Activated T-helper 9 cell treated with anti-CD3 and anti-CD28 coated beads, Interleukin-2, amount 50 U/mL, for 16 hours (primary cell): Measurements from ENCODE around the gene DDRGK1.
"Not testable (repeated sequence)": the region's sequence is repeated elsewhere in the genome, so short reads cannot be mapped to it uniquely, and the experiment has no call there.

Source experiments
- DNase-seq: peaks from one replicate; pipeline ENCODE4 v3.0.0-alpha.2; 2020; ENCODE audit warnings: low read depth

Gene DDRGK1

GRCh38 chr20:3164763-3165410, 39.6 kb downstream of the DDRGK1 start:
- DNase-seq: no peak

- DNase-seq: no peak
These were observed 40.3 kb downstream of the DDRGK1 start for GRCh38 chr20:3164043-3164762.

DNA sequence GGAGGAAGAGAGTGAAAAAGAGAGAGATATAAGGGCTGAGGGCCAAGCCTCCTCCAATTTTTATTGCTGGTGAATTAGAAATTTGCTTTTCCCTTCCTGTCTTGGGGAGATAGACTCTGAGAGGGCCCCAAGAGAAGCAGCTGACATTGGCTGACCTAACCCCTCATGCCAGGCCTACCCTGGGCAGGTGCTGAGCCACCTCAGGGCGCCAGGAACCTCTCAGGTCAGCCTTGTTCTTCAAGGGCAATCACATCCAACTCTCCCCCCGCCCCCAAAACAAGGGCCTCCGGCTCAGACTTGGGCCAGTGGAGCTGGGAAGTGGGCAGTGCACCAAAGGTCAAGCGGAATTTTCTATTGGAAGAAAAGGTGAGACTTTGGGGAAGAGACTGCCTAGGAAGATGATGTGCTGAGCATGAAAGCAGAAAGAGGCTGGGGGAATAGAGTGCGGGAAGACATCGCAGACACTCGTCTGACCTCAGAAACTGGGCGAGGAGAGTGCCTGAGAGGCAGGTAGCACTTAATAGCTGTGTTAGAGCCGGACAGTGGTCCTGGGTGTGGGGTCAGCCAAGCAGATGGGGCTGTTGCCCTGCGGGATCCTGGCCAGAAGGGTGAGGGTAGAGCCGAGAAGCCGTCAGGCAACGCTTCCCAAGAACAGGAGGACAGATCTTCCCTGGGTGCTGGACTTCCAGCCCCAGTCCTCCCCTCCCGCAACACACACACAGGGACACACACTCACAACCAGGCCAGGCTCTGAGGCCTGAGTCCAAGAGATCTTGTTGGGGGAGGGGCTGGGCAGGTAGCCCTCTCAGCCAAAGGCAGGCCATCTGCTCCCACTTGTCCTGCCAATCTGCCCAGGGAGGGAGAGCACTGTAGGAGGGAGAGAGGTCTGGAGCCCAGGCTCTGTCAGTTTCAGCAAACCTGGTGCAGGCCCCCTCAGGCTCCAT, 41.1 kb downstream of the DDRGK1 start:
- no peak for DNase-seq

DNA sequence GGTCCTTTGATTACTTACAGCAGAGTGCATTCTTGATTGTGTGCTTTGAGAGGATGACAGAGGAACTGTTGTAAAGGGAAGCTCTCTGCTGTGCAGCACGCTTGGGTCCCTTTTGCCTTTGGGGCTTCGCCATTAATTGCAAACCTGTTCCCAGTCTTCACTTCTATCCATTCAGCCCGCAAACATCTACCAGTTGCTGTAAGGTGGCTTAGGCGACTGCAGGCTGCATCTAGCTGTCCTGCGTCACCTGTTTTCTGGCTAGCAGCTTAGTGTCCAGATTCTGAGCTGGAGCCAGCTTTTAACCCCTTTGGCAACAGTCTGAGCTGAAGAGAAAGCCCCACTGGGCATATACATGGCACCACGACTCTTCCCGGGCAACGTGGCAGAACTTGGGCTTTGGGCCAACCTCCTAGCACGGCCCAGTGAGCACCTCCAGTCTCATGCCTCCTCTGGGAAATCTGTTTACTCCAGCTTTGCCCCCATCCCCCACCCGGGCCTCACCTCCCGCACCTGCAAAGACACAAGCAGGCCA, 42.3 kb downstream of the DDRGK1 start:
- no peak for DNase-seq

- DNase-seq: no peak
These were observed 43.0 kb downstream of the DDRGK1 start for GRCh38 chr20:3161316-3162079.

DNA sequence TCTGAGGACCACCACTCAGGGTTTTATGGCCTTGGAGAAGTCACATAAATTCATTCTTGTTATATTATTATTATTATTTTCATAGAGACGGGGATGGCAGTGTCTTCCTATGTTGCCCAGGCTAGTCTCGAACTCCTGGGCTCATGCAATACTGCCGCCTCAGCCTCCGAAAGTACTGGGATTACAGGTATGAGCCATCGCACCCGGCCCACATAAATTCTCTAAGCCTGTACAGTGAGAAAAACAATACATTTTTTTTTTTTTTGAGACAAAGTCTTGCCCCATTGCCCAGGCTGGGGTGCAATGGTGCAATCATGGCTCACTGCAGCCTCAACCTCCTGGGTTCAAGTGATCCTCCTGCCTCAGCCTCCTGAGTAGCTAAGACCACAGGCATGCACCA, 44.1 kb downstream of the DDRGK1 start:
- DNase-seq: no peak

DNA sequence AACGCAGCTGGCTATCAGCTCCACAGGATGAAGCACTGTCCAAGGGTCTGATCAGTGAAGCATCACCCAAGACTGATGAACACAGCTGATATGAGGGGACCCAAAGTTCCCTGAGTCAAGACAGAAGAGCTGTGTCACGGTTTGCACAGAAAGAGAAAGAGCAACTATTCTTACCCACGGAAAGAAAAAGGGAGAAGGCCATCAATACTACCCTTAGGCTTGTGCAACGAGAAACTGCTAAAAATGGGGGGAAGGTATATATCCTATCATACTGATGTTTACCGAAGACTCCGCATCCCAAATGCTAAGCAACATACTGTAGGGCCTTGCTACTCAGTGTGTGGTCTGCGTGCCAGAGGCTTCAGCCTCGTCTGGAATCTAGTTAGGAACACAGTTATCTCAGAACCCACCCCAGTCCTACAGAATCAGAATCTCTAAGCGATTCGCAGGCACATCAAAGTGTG, 45.5 kb downstream of the DDRGK1 start:
- no peak for DNase-seq

DNA sequence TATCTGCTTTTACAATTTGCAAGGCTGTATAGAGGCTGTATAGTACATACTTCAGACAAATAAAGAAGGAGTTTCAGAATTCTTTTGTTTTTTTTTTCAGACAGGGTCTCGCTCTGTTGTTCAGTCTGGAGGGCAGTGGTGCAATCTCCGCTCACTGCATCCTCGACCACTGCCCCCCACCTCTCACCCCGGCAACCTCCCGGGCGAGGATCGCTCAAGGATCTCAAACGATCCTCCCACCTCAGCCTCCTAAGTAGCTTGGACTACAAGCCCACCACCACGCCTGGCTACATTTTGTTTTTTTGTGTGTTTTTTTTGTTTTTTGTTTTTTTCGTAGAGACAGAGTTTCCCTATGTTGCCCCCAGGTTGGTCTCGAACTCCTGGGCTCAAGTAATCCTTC, 46.7 kb downstream of the DDRGK1 start:
- DNase-seq: no peak

GRCh38 chr20:3156811-3157619, 47.5 kb downstream of the DDRGK1 start:
- DNase-seq: no peak

GRCh38 chr20:3152057-3152644, 52.3 kb downstream of the DDRGK1 start:
- not testable (repeated sequence) for DNase-seq

DNA sequence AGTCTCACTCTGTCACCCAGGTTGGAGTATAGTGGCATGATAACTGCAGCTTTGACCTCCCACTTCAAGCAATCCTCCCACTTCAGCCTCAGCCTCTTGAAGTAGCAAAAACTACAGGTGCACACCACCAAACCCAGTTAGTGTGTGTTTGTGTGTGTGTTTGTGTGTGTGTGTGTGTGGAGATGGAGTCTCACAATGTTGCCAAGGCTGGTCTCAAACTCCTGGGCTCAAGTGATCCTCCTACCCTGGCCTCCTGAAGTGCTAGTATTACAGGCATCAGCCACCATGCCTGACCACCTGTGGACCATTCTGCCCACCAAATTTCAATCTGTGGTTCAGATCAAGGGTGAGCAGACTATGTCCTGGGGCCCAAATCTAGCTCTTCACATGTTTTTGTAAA, 53.6 kb downstream of the DDRGK1 start:
- no peak for DNase-seq

DNA sequence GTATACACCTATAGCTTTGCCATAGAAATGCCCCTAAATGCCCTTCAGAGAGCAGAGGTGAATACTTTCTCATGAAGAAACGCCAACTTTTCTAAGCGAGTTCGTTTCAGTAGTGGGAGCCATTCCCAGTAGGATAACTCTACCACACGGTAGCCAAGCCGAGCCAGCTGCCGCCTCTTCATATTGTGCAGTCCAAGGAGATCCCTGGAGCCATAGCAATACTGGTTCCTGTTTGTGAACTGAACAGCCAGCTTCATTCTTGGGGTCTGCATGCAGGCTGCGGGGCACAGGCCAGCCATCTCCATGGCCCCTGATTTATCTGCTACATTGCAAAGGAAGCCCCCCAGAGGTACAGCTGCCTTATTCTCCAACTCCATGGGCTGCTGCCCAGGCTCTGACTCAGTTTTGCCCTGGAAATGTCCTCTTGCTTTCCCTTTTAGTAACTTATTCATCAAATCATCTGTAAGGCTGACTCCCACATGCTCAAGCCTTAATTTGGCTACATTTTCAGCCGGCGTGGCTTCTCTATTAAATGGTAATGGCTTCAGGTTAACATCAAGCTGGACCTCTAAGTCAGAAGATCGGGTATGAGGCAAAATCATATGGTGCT, 57.6 kb downstream of the DDRGK1 start:
- no peak for DNase-seq

DNA sequence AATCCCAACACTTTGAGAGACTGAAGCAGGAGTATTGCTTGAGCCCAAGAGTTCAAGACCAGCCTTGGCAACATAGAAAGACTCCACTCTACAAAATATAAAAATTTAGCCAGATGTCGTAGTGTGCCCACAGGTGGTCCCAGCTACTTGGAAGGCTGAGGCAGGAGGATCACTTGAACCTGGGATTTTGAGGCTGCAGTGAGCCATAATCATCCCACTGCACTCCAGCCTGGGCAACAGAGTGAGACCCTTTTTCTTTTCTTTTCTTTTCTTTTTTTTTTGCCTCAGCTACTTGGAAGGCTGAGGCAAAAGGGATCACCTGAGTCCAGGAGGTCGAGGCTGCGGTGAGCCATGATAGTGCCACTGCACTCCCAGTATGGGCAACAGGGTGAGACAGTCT, 62.7 kb downstream of the DDRGK1 start:
- DNase-seq: no peak
